ENCODE measurements around the gene FHIT.

DNA sequence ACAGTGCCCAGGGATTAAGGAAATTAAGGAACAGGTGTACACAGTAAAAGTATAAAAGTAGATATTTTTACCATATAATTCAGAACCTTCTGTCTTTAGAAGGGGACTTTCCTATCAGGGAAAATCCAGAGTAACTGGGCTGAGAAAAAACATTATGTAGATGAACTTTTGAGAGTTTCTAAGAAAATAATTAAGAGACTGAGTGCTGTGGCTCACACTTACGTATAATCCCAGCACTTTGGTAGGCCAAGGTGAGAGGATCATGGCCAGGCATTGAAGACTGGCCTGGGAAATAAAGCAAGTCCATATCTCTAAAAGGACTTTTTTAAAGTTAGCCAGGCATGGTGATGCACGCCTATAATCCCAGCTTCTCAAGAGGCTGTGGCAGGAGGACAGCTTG is 1021.8 kb downstream of the FHIT start:
- TF ChIP-seq YY1 (IDR thresholded peaks at IDR 0.05; ENCODE audit: insufficient read depth, insufficient read length) (no peak), SUZ12 (IDR thresholded peaks at IDR 0.05; ENCODE audit: extremely low read depth, insufficient read depth, insufficient read length) (no peak), ZNF274 (IDR thresholded peaks at IDR 0.05; ENCODE audit: low read depth, low read length) (no peak)
